ENCODE results near the gene LRFN3.

The LRFN3 gene

GRCh38 chr19:35983177-35983576, 47.0 kb downstream of the LRFN3 start:
- Histone ChIP-seq H3K4me3 (no peak overlapping the region), H3K9ac (ENCODE audit: insufficient read length) (no peak overlapping the region), H3K36me3 (ENCODE audit: insufficient read depth, low read length) (no peaks in the 10 kb centered on the region), H3K27ac (no peak overlapping the region), H3K9me3 (ENCODE audit: low read depth, low read length) (no peaks in the 10 kb centered on the region)
- DNase-seq (ENCODE audit: low read depth, low spot score) = no peak
- no peak for TF ChIP-seq POLR2AphosphoS5 (IDR thresholded peaks at IDR 0.05; ENCODE audit: borderline replicate concordance, low read depth, low read length)
- TF ChIP-seq FOXP2 (optimal IDR thresholded peaks at IDR 0.05; ENCODE audit: control extremely low read depth, extremely low read length, insufficient read depth) = no peak
- no peak for TF ChIP-seq EZH2 (IDR thresholded peaks at IDR 0.05)

GRCh38 chr19:35986111-35986510, 49.9 kb downstream of the LRFN3 start:
- Histone ChIP-seq H3K27ac (no peak overlapping the region), H3K9me3 (ENCODE audit: low read depth, low read length) (no peaks in the 10 kb centered on the region), H3K36me3 (ENCODE audit: insufficient read depth, low read length) (no peaks in the 10 kb centered on the region), H3K4me3 (no peak overlapping the region), H3K9ac (ENCODE audit: insufficient read length) (no peak overlapping the region)
- no peak for TF ChIP-seq EZH2 (IDR thresholded peaks at IDR 0.05)
- TF ChIP-seq FOXP2 (optimal IDR thresholded peaks at IDR 0.05; ENCODE audit: control extremely low read depth, extremely low read length, insufficient read depth) = no peak
- TF ChIP-seq POLR2AphosphoS5 (IDR thresholded peaks at IDR 0.05; ENCODE audit: borderline replicate concordance, low read depth, low read length) = no peak
- DNase-seq (ENCODE audit: low read depth, low spot score) = no peak

- no peaks in the 10 kb centered on the region for H3K9me3 ChIP-seq (ENCODE audit: low read depth, low read length)
- no peak for TF ChIP-seq EZH2 (IDR thresholded peaks at IDR 0.05)
- TF ChIP-seq FOXP2 (optimal IDR thresholded peaks at IDR 0.05; ENCODE audit: control extremely low read depth, extremely low read length, insufficient read depth) = no peak
- TF ChIP-seq POLR2AphosphoS5 (IDR thresholded peaks at IDR 0.05; ENCODE audit: borderline replicate concordance, low read depth, low read length) = no peak
- H3K27ac ChIP-seq = no peak overlapping the region
- no peak overlapping the region for H3K9ac ChIP-seq (ENCODE audit: insufficient read length)
- DNase-seq (ENCODE audit: low read depth, low spot score) = no peak
- H3K36me3 ChIP-seq (ENCODE audit: insufficient read depth, low read length) = no peaks in the 10 kb centered on the region
- peak overlapping the region; percentile 68 for H3K4me3 ChIP-seq
Observed at GRCh38 chr19:35986664-35987570, 50.7 kb downstream of the LRFN3 start.

- H3K4me3 ChIP-seq = peak overlapping the region; percentile 68
- no peak overlapping the region for H3K27ac ChIP-seq
- TF ChIP-seq POLR2AphosphoS5 (IDR thresholded peaks at IDR 0.05; ENCODE audit: borderline replicate concordance, low read depth, low read length) (no peak), FOXP2 (optimal IDR thresholded peaks at IDR 0.05; ENCODE audit: control extremely low read depth, extremely low read length, insufficient read depth) (no peak), EZH2 (IDR thresholded peaks at IDR 0.05) (no peak)
- H3K9me3 ChIP-seq (ENCODE audit: low read depth, low read length) = no peaks in the 10 kb centered on the region
- no peak overlapping the region for H3K9ac ChIP-seq (ENCODE audit: insufficient read length)
- no peak for DNase-seq (ENCODE audit: low read depth, low spot score)
- H3K36me3 ChIP-seq (ENCODE audit: insufficient read depth, low read length) = no peaks in the 10 kb centered on the region
Observed at GRCh38 chr19:35987571-35987896, 51.4 kb downstream of the LRFN3 start.

GRCh38 chr19:35988824-35989223, 52.6 kb downstream of the LRFN3 start:
- H3K9me3 ChIP-seq (ENCODE audit: low read depth, low read length) = no peaks in the 10 kb centered on the region
- H3K36me3 ChIP-seq (ENCODE audit: insufficient read depth, low read length) = no peaks in the 10 kb centered on the region

GRCh38 chr19:35990156-35990555, 54.0 kb downstream of the LRFN3 start:
- no peak overlapping the region for H3K9ac ChIP-seq (ENCODE audit: insufficient read length)

More at GRCh38 chr19:35988824-35989223, 52.6 kb downstream of the LRFN3 start:
- TF ChIP-seq POLR2AphosphoS5 (IDR thresholded peaks at IDR 0.05; ENCODE audit: borderline replicate concordance, low read depth, low read length) (no peak), FOXP2 (optimal IDR thresholded peaks at IDR 0.05; ENCODE audit: control extremely low read depth, extremely low read length, insufficient read depth) (no peak), EZH2 (IDR thresholded peaks at IDR 0.05) (no peak)
- no peak overlapping the region for H3K4me3 ChIP-seq
- no peak overlapping the region for H3K9ac ChIP-seq (ENCODE audit: insufficient read length)
- no peak overlapping the region for H3K27ac ChIP-seq
- DNase-seq (ENCODE audit: low read depth, low spot score) = no peak

GRCh38 chr19:35990771-35991730, 54.9 kb downstream of the LRFN3 start:
- no peak for DNase-seq (ENCODE audit: low read depth, low spot score)
- Histone ChIP-seq H3K9me3 (ENCODE audit: low read depth, low read length) (no peaks in the 10 kb centered on the region), H3K9ac (ENCODE audit: insufficient read length) (no peak overlapping the region)

More at GRCh38 chr19:35990156-35990555, 54.0 kb downstream of the LRFN3 start:
- no peak overlapping the region for H3K27ac ChIP-seq
- H3K9me3 ChIP-seq (ENCODE audit: low read depth, low read length) = no peaks in the 10 kb centered on the region
- no peak for DNase-seq (ENCODE audit: low read depth, low spot score)
- H3K36me3 ChIP-seq (ENCODE audit: insufficient read depth, low read length) = no peaks in the 10 kb centered on the region
- no peak overlapping the region for H3K4me3 ChIP-seq
- no peak for TF ChIP-seq POLR2AphosphoS5 (IDR thresholded peaks at IDR 0.05; ENCODE audit: borderline replicate concordance, low read depth, low read length)
- no peak for TF ChIP-seq FOXP2 (optimal IDR thresholded peaks at IDR 0.05; ENCODE audit: control extremely low read depth, extremely low read length, insufficient read depth)
- no peak for TF ChIP-seq EZH2 (IDR thresholded peaks at IDR 0.05)

More at GRCh38 chr19:35990771-35991730, 54.9 kb downstream of the LRFN3 start:
- TF ChIP-seq POLR2AphosphoS5 (IDR thresholded peaks at IDR 0.05; ENCODE audit: borderline replicate concordance, low read depth, low read length) (no peak), FOXP2 (optimal IDR thresholded peaks at IDR 0.05; ENCODE audit: control extremely low read depth, extremely low read length, insufficient read depth) (no peak), EZH2 (IDR thresholded peaks at IDR 0.05) (no peak)
- Histone ChIP-seq H3K36me3 (ENCODE audit: insufficient read depth, low read length) (no peaks in the 10 kb centered on the region), H3K27ac (no peak overlapping the region), H3K4me3 (no peak overlapping the region)

All from SK-N-MC (cell line).